Esophagus (tissue), 2 donors: ENCODE measurements around the gene DDX50. TPM values are rescaled to one million over a fixed set of nuclear protein-coding genes. Genes with fewer than 3 reads are reported as not detected.
A peak's percentile ranks its signal among the peaks of the same experiment; 100 is the strongest.

ENCODE experiments used
- H3K27ac ChIP-seq, 2 donors: one replicate each; pipeline ENCODE4 v1.5.1; 2013; ENCODE audit warnings: low read depth in 2 of 2, mild to moderate bottlenecking in 2 of 2, inconsistent platforms in 1 of 2, low read length in 1 of 2, moderate library complexity in 1 of 2
- H3K27me3 ChIP-seq, 2 donors: one replicate each; pipeline ENCODE4 v1.6.1; 2013; ENCODE audit warnings: low read length in 2 of 2, control low read depth in 1 of 2, mild to moderate bottlenecking in 1 of 2; ENCODE audit not compliant: insufficient read depth in 2 of 2, control insufficient read depth in 1 of 2
- H3K36me3 ChIP-seq, 2 donors: one replicate each; pipeline ENCODE4 v1.6.1; 2013; ENCODE audit warnings: low read length in 1 of 2; ENCODE audit not compliant: control insufficient read depth in 2 of 2, insufficient read depth in 2 of 2
- H3K4me1 ChIP-seq, 2 donors: one replicate each; pipeline ENCODE4 v1.6.1; 2013; ENCODE audit warnings: low read length in 1 of 2; ENCODE audit not compliant: control insufficient read depth in 2 of 2, insufficient read depth in 2 of 2
- H3K4me3 ChIP-seq, 2 donors: one replicate each; pipeline ENCODE4 v1.5.1; 2013; ENCODE audit warnings: low read length in 2 of 2, mild to moderate bottlenecking in 2 of 2, low read depth in 1 of 2, moderate library complexity in 1 of 2
- H3K9me3 ChIP-seq, 2 donors: one replicate each; pipeline ENCODE4 v1.6.1; 2013; ENCODE audit warnings: mild to moderate bottlenecking in 2 of 2, low read depth in 1 of 2, low read length in 1 of 2, moderate library complexity in 1 of 2; ENCODE audit not compliant: control insufficient read depth in 2 of 2, insufficient read depth in 1 of 2
- WGBS, 2 donors: extraction: QIAGEN DNeasy Blood & Tissue Kit; methylation state at CpG; one replicate each; pipeline ENCODE4 v1.1.7; 2013; 5-methylcytosine and 5-hydroxymethylcytosine counted together
- polyA plus RNA-seq, 2 donors: library from polyadenylated mRNA; stranded (reverse); fragments of 200-250 nt; gene quantifications; one replicate each; pipeline ENCODE4 v1.2.3, GENCODE V29; 2013
- donor health status: healthy with polysubstance abuse.
- donor health status: Bipolar disorder and iron deficiency.

DDX50 gene
- polyA plus RNA-seq, 2 donors: 8.8 to 20.4 TPM

GRCh38 chr10:68992636-68993440 lies 91.7 kb downstream of the DDX50 start:
- peaks cover 0 to 4% of the 10 kb centered on the region in 2 donors for H3K4me1 ChIP-seq
- H3K36me3 ChIP-seq: no peaks in the 10 kb centered on the region
- H3K27me3 ChIP-seq: no peaks in the 10 kb centered on the region
- peak overlapping the region in 1 of 2 donors; percentile 37 for H3K27ac ChIP-seq
- 26 to 40% methylated on average over 2 of the region's 2 CpGs for WGBS, 2 donors
- H3K4me3 ChIP-seq: no peak overlapping the region
- no peaks in the 10 kb centered on the region for H3K9me3 ChIP-seq

Other genes with a start within 250 kb of the DDX50 start
- gene CCAR1, start 180.1 kb upstream of the DDX50 start, polyA plus RNA-seq: 10 to 100 TPM; 24.3 to 55.7 TPM
- gene STOX1, start 73.8 kb upstream of the DDX50 start, polyA plus RNA-seq: 1 to 10 TPM in 1 of 2 donors, under 1 TPM in 1; 0.98 to 1.2 TPM
- gene DDX21, start 54.9 kb downstream of the DDX50 start, polyA plus RNA-seq: 10 to 100 TPM; 12.3 to 36.3 TPM
- gene KIFBP, start 87.5 kb downstream of the DDX50 start, polyA plus RNA-seq: 10 to 100 TPM in 1 of 2 donors, 1 to 10 TPM in 1; 7.1 to 10.3 TPM
- 10 to 100 TPM in 1 of 2 donors, 1 to 10 TPM in 1; 7.3 to 14.9 TPM for gene SRGN, start 186.8 kb downstream of the DDX50 start, polyA plus RNA-seq
- 10 to 100 TPM; 25.5 to 33.1 TPM for gene VPS26A, start 222.9 kb downstream of the DDX50 start, polyA plus RNA-seq